ENCODE results near the gene ITPR2. TPM values are rescaled to one million over a fixed set of nuclear protein-coding genes. Genes with fewer than 3 reads are reported as not detected.
A peak's percentile ranks its signal among the peaks of the same experiment; 100 is the strongest.

ITPR2 gene
- total RNA-seq, 1 donor from 2014 or later = 14.6 TPM

DNA sequence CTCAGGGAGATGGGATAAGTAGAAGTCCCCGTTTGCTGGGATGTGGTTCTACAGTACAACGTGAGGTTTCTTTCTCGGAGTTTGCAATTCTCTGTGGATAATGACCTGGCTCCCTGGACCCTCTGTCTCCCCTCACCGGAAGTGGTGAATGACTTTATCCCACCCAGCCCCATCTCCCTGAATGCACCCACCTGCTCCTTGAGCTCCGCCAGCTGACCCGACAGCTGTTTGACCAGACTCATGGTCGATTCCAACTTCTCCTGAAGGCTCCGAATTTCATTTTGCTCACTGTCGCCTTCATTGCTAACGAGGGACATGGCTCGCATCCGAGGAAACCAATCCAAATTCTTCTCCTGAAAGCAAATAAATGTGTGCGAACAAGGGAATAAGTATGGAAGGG is 493.0 kb downstream of the ITPR2 start:
- no peaks in the 10 kb centered on the region for H3K27me3 ChIP-seq (ENCODE audit: control insufficient read depth in 3 of 3, insufficient read depth in 3 of 3, low read length in 3 of 3)
- no peaks in the 10 kb centered on the region for H3K4me1 ChIP-seq (ENCODE audit: control insufficient read depth in 3 of 3, insufficient read depth in 3 of 3, low read length in 3 of 3)
- peaks cover 0 to 15% (median 4%) of the 10 kb centered on the region in 3 donors for H3K36me3 ChIP-seq (ENCODE audit: control insufficient read depth in 3 of 3, insufficient read depth in 3 of 3, low read length in 3 of 3)
- no peak overlapping the region for H3K9ac ChIP-seq (ENCODE audit: low read depth in 1 of 3, low read length in 3 of 3)
- no peak overlapping the region for H3K27ac ChIP-seq (ENCODE audit: low read depth, low read length)
- no peak overlapping the region for H3K4me3 ChIP-seq (ENCODE audit: low read length in 3 of 3)
- H3K9me3 ChIP-seq (ENCODE audit: control insufficient read depth in 3 of 3, low read length in 3 of 3) = no peaks in the 10 kb centered on the region

DNA sequence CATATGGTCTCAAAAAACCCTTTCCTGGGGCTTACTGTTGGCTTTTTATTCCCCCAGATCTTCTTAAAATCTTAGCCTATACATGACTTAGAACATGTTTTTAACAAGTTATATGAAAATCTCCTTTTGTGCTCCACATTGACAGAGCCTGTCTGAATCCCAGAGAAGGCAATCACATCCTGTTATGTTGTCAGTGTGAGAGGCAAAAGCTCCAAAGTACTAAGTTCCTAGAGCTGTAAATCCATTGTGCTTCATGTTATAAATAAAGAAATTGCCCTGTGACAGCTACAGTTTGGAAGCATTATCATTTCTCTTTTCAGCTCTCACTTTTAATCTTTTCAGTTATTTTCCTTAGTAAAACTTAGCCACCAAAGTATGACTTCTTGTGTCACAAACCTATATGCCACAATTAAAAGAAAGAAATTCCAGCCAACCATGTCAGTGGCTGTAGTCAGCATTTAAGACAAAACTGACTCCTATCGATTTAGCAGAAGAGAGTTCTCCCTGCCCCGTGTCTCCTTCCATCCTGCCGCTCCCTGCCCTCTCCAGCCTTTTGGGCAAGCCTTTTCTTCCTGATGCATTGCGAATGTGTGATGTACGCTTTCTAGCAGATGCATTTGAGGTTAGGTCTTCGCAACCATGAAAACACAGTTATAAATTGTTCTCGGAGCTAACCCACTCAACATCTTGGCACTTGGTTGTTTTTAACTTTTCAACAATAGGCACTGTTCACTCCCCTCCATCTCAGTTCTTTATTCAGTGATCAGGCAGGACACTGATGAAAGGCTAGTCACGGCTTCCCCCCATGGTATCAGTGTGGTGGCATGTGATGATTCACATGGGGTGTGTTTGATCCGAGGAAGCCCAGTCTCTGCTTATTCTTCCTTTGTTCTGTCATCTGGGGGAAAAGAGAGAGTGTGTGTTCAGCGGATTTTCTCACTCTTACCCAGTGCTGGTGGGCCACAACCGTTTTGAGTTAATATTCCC is 494.1 kb downstream of the ITPR2 start:
- Histone ChIP-seq H3K4me1 (ENCODE audit: control insufficient read depth in 3 of 3, insufficient read depth in 3 of 3, low read length in 3 of 3) (no peaks in the 10 kb centered on the region), H3K9me3 (ENCODE audit: control insufficient read depth in 3 of 3, low read length in 3 of 3) (no peaks in the 10 kb centered on the region), H3K9ac (ENCODE audit: low read depth in 1 of 3, low read length in 3 of 3) (no peak overlapping the region), H3K36me3 (ENCODE audit: control insufficient read depth in 3 of 3, insufficient read depth in 3 of 3, low read length in 3 of 3) (peaks cover 0 to 15% (median 4%) of the 10 kb centered on the region in 3 donors), H3K27me3 (ENCODE audit: control insufficient read depth in 3 of 3, insufficient read depth in 3 of 3, low read length in 3 of 3) (no peaks in the 10 kb centered on the region), H3K4me3 (ENCODE audit: low read length in 3 of 3) (no peak overlapping the region), H3K27ac (ENCODE audit: low read depth, low read length) (no peak overlapping the region)

DNA sequence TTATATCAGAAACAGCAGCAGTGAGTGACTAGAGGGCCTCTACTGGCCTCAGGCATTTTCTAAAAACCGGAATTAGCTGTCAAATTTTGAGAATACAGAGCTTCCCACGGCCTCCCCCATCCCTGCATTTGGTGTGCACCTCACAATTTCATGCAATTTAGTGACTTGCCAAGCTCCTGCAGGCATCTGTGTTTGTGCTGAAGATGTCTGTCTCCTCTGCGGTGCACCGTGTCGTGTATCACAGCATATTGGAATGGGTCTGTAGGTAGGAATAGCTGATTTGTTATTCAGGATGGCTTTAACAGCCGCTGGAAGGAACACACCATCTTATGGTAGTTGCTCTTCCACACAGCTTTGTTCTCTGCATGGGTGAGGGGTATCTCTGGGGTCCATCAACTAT is 497.3 kb downstream of the ITPR2 start:
- no peak overlapping the region for H3K9ac ChIP-seq (ENCODE audit: low read depth in 1 of 3, low read length in 3 of 3)
- H3K36me3 ChIP-seq (ENCODE audit: control insufficient read depth in 3 of 3, insufficient read depth in 3 of 3, low read length in 3 of 3) = peaks cover 0 to 15% (median 4%) of the 10 kb centered on the region in 3 donors
- H3K4me3 ChIP-seq (ENCODE audit: low read length in 3 of 3) = no peak overlapping the region
- H3K27me3 ChIP-seq (ENCODE audit: control insufficient read depth in 3 of 3, insufficient read depth in 3 of 3, low read length in 3 of 3) = no peaks in the 10 kb centered on the region
- no peaks in the 10 kb centered on the region for H3K4me1 ChIP-seq (ENCODE audit: control insufficient read depth in 3 of 3, insufficient read depth in 3 of 3, low read length in 3 of 3)
- H3K27ac ChIP-seq (ENCODE audit: low read depth, low read length) = no peak overlapping the region
- H3K9me3 ChIP-seq (ENCODE audit: control insufficient read depth in 3 of 3, low read length in 3 of 3) = no peaks in the 10 kb centered on the region

DNA sequence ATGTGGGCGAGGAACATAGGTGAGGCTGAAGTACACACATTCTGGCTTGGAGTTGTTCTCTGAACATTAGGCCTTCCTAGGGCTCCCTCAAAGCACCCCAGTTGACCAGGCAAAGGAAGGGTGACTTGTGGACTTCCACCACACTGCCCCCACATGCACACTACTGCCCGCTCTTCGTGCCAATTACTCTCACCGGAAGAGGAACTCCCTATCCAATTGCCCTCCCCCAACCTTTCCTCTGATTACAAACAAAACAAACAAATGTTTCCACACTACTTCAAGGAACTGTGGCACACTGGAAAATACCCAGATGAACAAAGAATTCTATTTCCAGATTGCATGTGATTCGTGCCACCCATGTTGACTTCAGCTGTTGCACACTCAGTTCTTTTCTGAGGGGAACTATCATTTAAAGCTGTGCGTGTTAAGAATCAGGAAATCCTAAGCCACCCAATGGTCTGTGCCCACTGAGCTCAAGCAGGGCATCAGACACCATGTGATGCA is 498.3 kb downstream of the ITPR2 start:
- no peak overlapping the region for H3K4me3 ChIP-seq (ENCODE audit: low read length in 3 of 3)
- H3K36me3 ChIP-seq (ENCODE audit: control insufficient read depth in 3 of 3, insufficient read depth in 3 of 3, low read length in 3 of 3) = peaks cover 0 to 10% (median 4%) of the 10 kb centered on the region in 3 donors
- no peak overlapping the region for H3K9ac ChIP-seq (ENCODE audit: low read depth in 1 of 3, low read length in 3 of 3)
- no peak overlapping the region for H3K27ac ChIP-seq (ENCODE audit: low read depth, low read length)
- no peaks in the 10 kb centered on the region for H3K27me3 ChIP-seq (ENCODE audit: control insufficient read depth in 3 of 3, insufficient read depth in 3 of 3, low read length in 3 of 3)
- no peaks in the 10 kb centered on the region for H3K9me3 ChIP-seq (ENCODE audit: control insufficient read depth in 3 of 3, low read length in 3 of 3)
- no peaks in the 10 kb centered on the region for H3K4me1 ChIP-seq (ENCODE audit: control insufficient read depth in 3 of 3, insufficient read depth in 3 of 3, low read length in 3 of 3)

DNA sequence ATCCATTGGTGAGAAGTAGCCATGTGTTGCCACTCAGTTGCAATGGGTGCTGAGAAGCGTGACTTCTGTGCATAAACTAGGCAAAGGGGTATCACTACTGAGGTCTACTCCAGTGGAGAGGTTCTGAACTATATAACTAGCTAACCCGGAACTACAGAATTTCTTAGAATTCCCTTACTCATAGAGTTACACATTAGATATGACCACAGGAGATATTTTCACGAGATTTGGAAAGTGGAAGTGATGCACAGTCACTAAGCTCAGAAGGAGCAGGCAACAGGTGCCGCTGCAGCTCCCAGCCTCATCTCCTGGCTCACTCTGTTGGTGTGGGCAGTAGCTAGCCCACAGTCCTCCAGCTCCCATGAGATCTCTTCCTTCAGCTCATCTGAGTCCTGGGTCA is 501.0 kb downstream of the ITPR2 start:
- Histone ChIP-seq H3K4me1 (ENCODE audit: control insufficient read depth in 3 of 3, insufficient read depth in 3 of 3, low read length in 3 of 3) (no peaks in the 10 kb centered on the region), H3K27me3 (ENCODE audit: control insufficient read depth in 3 of 3, insufficient read depth in 3 of 3, low read length in 3 of 3) (no peaks in the 10 kb centered on the region), H3K36me3 (ENCODE audit: control insufficient read depth in 3 of 3, insufficient read depth in 3 of 3, low read length in 3 of 3) (peaks cover 0 to 3% (median 0%) of the 10 kb centered on the region in 3 donors), H3K27ac (ENCODE audit: low read depth, low read length) (no peak overlapping the region), H3K9ac (ENCODE audit: low read depth in 1 of 3, low read length in 3 of 3) (no peak overlapping the region), H3K4me3 (ENCODE audit: low read length in 3 of 3) (no peak overlapping the region), H3K9me3 (ENCODE audit: control insufficient read depth in 3 of 3, low read length in 3 of 3) (no peaks in the 10 kb centered on the region)

DNA sequence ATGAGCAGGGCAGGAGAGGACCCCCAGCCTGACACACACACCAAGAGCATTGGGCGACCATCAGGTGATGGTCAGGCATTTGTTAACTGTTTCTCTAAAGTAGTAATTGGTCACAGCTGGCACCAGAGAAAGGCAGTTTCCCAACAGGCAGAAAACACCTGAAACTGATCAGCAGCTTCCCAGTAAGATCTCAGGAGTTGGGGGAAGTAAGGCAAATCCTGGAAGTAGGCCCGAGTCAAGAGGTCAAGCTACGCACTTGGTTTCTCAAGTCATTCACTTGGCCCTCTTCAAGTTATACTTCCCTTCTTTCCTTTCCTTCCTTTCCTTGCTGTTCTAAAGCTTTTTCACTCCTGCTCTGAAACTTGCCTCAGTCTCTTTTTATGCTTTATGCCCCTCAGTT is 501.9 kb downstream of the ITPR2 start:
- no peak overlapping the region for H3K9ac ChIP-seq (ENCODE audit: low read depth in 1 of 3, low read length in 3 of 3)
- H3K27me3 ChIP-seq (ENCODE audit: control insufficient read depth in 3 of 3, insufficient read depth in 3 of 3, low read length in 3 of 3) = no peaks in the 10 kb centered on the region
- no peaks in the 10 kb centered on the region for H3K9me3 ChIP-seq (ENCODE audit: control insufficient read depth in 3 of 3, low read length in 3 of 3)
- H3K4me1 ChIP-seq (ENCODE audit: control insufficient read depth in 3 of 3, insufficient read depth in 3 of 3, low read length in 3 of 3) = no peaks in the 10 kb centered on the region
- H3K27ac ChIP-seq (ENCODE audit: low read depth, low read length) = no peak overlapping the region
- peaks cover 0 to 3% (median 0%) of the 10 kb centered on the region in 3 donors for H3K36me3 ChIP-seq (ENCODE audit: control insufficient read depth in 3 of 3, insufficient read depth in 3 of 3, low read length in 3 of 3)
- no peak overlapping the region for H3K4me3 ChIP-seq (ENCODE audit: low read length in 3 of 3)

DNA sequence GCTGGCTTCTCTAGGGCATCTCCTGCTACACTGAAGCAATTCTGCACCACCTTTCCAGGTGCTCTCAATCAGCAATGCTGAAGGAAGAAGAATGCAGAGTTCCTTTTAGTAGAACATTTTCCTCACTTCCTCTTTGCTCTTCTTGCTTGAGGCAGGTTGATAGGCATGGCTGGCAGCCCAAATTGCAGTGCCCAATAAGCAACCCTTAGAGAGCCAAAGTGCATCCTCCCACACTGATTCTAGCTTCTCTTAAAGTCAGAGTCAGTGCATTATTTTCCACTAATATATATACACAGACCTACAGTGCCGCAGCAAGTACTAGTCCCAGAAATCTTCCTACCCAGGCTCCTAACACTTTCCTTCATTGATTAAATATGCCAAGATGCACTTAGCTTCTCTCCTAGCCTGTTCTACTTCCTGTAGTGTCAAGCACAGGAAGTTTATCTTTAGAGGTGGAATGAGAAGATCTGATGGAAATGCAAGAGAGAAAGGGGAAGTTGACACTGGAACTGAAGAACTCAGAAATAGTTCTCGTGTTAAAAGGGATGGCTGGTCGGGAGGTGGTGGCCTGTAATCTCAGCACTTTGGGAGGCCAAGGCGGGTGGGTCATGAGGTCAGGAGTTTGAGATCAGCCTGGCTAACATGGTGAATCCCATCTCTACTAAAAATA is 504.9 kb downstream of the ITPR2 start:
- Histone ChIP-seq H3K9me3 (ENCODE audit: control insufficient read depth in 3 of 3, low read length in 3 of 3) (no peaks in the 10 kb centered on the region), H3K36me3 (ENCODE audit: control insufficient read depth in 3 of 3, insufficient read depth in 3 of 3, low read length in 3 of 3) (no peaks in the 10 kb centered on the region), H3K27ac (ENCODE audit: low read depth, low read length) (no peak overlapping the region), H3K9ac (ENCODE audit: low read depth in 1 of 3, low read length in 3 of 3) (no peak overlapping the region), H3K27me3 (ENCODE audit: control insufficient read depth in 3 of 3, insufficient read depth in 3 of 3, low read length in 3 of 3) (no peaks in the 10 kb centered on the region), H3K4me3 (ENCODE audit: low read length in 3 of 3) (no peak overlapping the region), H3K4me1 (ENCODE audit: control insufficient read depth in 3 of 3, insufficient read depth in 3 of 3, low read length in 3 of 3) (no peaks in the 10 kb centered on the region)

DNA sequence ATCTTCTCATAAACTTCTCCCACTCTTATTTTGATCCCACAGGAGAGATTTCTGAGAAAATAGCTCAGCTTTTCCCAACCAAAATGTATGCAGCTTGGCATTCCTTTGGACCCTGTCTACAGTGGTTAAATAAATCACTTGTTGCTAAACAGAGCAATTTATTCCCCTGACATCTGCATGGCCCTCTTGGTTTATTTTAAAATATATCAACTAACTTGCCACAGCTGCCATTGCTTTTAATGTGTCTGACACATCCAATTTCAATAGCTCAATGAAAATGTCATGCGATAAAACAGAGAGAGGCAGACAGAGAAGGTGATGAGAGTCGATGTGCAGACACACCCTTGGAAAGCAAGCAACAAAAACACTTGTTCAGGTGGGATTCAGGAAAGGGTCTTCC is 509.3 kb downstream of the ITPR2 start:
- Histone ChIP-seq H3K4me3 (ENCODE audit: low read length in 3 of 3) (no peak overlapping the region), H3K36me3 (ENCODE audit: control insufficient read depth in 3 of 3, insufficient read depth in 3 of 3, low read length in 3 of 3) (no peaks in the 10 kb centered on the region), H3K27me3 (ENCODE audit: control insufficient read depth in 3 of 3, insufficient read depth in 3 of 3, low read length in 3 of 3) (no peaks in the 10 kb centered on the region), H3K27ac (ENCODE audit: low read depth, low read length) (no peak overlapping the region), H3K4me1 (ENCODE audit: control insufficient read depth in 3 of 3, insufficient read depth in 3 of 3, low read length in 3 of 3) (peaks cover 1 to 4% (median 2%) of the 10 kb centered on the region in 3 donors), H3K9me3 (ENCODE audit: control insufficient read depth in 3 of 3, low read length in 3 of 3) (no peaks in the 10 kb centered on the region), H3K9ac (ENCODE audit: low read depth in 1 of 3, low read length in 3 of 3) (no peak overlapping the region)

DNA sequence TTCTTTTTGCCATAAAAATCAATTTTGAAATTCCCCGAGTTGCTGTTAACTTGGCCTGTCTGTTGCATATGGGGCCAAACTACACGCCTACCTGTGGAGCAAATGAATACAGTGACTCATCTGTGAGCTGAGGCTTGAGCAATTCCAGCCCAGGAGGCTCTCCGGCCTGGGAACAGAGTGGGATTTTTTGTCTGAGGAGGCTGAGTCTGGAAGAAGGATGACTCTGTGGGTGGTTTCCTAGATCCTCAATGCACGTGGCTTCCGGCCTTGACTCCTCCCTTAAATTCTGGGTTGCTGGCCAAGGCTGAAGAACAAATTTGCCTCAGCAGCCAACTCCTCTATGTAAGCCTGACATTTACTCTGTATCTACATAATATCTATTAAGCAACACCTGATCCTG is 513.5 kb downstream of the ITPR2 start:
- Histone ChIP-seq H3K27me3 (ENCODE audit: control insufficient read depth in 3 of 3, insufficient read depth in 3 of 3, low read length in 3 of 3) (no peaks in the 10 kb centered on the region), H3K9ac (ENCODE audit: low read depth in 1 of 3, low read length in 3 of 3) (no peak overlapping the region), H3K36me3 (ENCODE audit: control insufficient read depth in 3 of 3, insufficient read depth in 3 of 3, low read length in 3 of 3) (no peaks in the 10 kb centered on the region), H3K4me1 (ENCODE audit: control insufficient read depth in 3 of 3, insufficient read depth in 3 of 3, low read length in 3 of 3) (peaks cover 3 to 9% (median 8%) of the 10 kb centered on the region in 3 donors), H3K9me3 (ENCODE audit: control insufficient read depth in 3 of 3, low read length in 3 of 3) (no peaks in the 10 kb centered on the region), H3K4me3 (ENCODE audit: low read length in 3 of 3) (no peak overlapping the region), H3K27ac (ENCODE audit: low read depth, low read length) (peak overlapping the region; percentile 58)

DNA sequence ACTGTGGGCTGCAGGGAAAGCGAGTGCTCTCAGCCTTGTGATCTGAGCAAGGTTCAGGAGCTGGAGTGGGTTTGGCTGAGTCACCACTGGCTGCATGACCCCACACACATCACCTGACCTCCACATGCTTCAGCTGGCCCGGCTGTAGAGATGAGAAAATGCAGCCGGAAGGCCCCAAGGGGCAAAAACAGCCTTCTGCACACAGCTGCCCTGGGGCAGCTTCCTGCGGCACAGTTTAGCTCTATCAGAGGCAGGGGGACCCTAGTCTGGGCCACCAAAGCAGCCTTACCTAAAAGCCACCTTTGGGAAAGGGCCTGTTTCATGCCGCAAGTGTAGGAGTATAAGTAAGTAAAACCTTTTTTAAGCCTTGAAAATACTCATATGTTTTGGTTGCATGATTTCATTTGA is 514.3 kb downstream of the ITPR2 start:
- Histone ChIP-seq H3K9me3 (ENCODE audit: control insufficient read depth in 3 of 3, low read length in 3 of 3) (no peaks in the 10 kb centered on the region), H3K27ac (ENCODE audit: low read depth, low read length) (peak overlapping the region; percentile 58), H3K4me3 (ENCODE audit: low read length in 3 of 3) (no peak overlapping the region), H3K36me3 (ENCODE audit: control insufficient read depth in 3 of 3, insufficient read depth in 3 of 3, low read length in 3 of 3) (no peaks in the 10 kb centered on the region), H3K27me3 (ENCODE audit: control insufficient read depth in 3 of 3, insufficient read depth in 3 of 3, low read length in 3 of 3) (no peaks in the 10 kb centered on the region), H3K4me1 (ENCODE audit: control insufficient read depth in 3 of 3, insufficient read depth in 3 of 3, low read length in 3 of 3) (peaks cover 3 to 9% (median 8%) of the 10 kb centered on the region in 3 donors), H3K9ac (ENCODE audit: low read depth in 1 of 3, low read length in 3 of 3) (peak overlapping the region in 1 of 3 donors; percentile 8)

Data from skeletal muscle tissue (tissue), 4 donors.